K562 (cell line): Measurements from ENCODE around the gene ADGRD1. TPM values are rescaled to one million over a fixed set of nuclear protein-coding genes. Genes with fewer than 3 reads are reported as not detected.

Experiments
- ATAC-seq: fragments of 200-7000 bp; cut with Tn5 transposase; 3 replicates; pipeline ENCODE4 v1.9.1; 2020; ENCODE audit warnings: moderate library complexity
- BruUV-seq: library from RNA; stranded (reverse); fragments of 400-500 nt; replicated peaks from 2 replicates; lab custom pipeline; 2021; lab: Mats Ljungman, UMichigan
- CTCF ChIA-PET: fragments of 300-600 bp; formaldehyde crosslinking; extraction: SDS; loops from one replicate; lab custom pipeline; 2021; ENCODE audit warnings: low intra/inter-chr PET ratio; lab: Yijun Ruan, JAX
- POLR2A ChIA-PET: fragments of 300-600, 350-650 bp; sonication (Branson Sonifier 250); formaldehyde crosslinking; extraction: SDS; loops from one replicate; lab custom pipeline; 2021; ENCODE audit warnings: antibody characterized with exemption, inconsistent platforms; lab: Yijun Ruan, JAX
- DNase-seq, 4 experiments: peaks; one replicate each; pipeline versions ENCODE4 v3.0.0 to v3.0.0-alpha.2; 2011 to 2018; ENCODE audit warnings: low spot score in 3 of 4, mixed read lengths in 3 of 4; ENCODE audit errors: extremely low read depth in 1 of 4
- FAIRE-seq: peaks from 2 replicates; lab custom pipeline; 2011; peaks lifted over from hg19 to GRCh38; lab: Jason Lieb, UNC
- H2AFZ ChIP-seq: 2 replicates; pipeline ENCODE4 v1.6.0; 2011; ENCODE audit warnings: low read depth, low read length, control low read depth, inconsistent platforms
- H3K27ac ChIP-seq: fragments of 200-600 bp; 3 replicates; pipeline ENCODE4 v1.8.0; 2011; ENCODE audit warnings: low read depth, mild to moderate bottlenecking, control low read depth, inconsistent platforms, low read length, moderate library complexity, mixed read lengths; ENCODE audit errors: extremely low read depth
- H3K27me3 ChIP-seq, 2 experiments: fragments of 300-600 bp in 1 of 2; 2 replicates in 1 of 2; 3 replicates in 1 of 2; pipeline versions ENCODE4 v1.6.0 to v1.8.0; 2011; ENCODE audit warnings: inconsistent platforms in 2 of 2, low read length in 2 of 2, mild to moderate bottlenecking in 1 of 2, mixed read lengths in 1 of 2, moderate library complexity in 1 of 2; ENCODE audit not compliant: control insufficient read depth in 2 of 2, insufficient read depth in 2 of 2
- H3K36me3 ChIP-seq: fragments of 300-600 bp; 3 replicates; pipeline ENCODE4 v1.8.0; 2011; ENCODE audit warnings: mild to moderate bottlenecking, low read length, inconsistent platforms; ENCODE audit not compliant: control insufficient read depth, insufficient read depth
- H3K4me1 ChIP-seq, 2 experiments: fragments of 200-600 bp in 1 of 2; replicated peaks in 1 of 2; 2 replicates in 1 of 2; 3 replicates in 1 of 2; pipeline versions ENCODE4 v1.5.1 to v1.8.0; 2011; ENCODE audit warnings: inconsistent platforms in 2 of 2, low read length in 2 of 2, mild to moderate bottlenecking in 1 of 2, mixed read lengths in 1 of 2, moderate library complexity in 1 of 2; ENCODE audit not compliant: control insufficient read depth in 2 of 2, insufficient read depth in 2 of 2
- H3K4me2 ChIP-seq: 2 replicates; pipeline ENCODE4 v1.6.1; 2011; ENCODE audit warnings: low read length, control low read depth, inconsistent platforms, mixed read lengths; ENCODE audit not compliant: insufficient read depth
- H3K4me3 ChIP-seq: fragments of 200-600 bp; sonication (generic), shearing (Covaris generic); 2 replicates; pipeline ENCODE4 v1.5.1; 2016; ENCODE audit warnings: control low read depth, inconsistent platforms
- H3K79me2 ChIP-seq: fragments of 200-600 bp; 3 replicates; pipeline ENCODE4 v1.8.0; 2011; ENCODE audit warnings: low read length, inconsistent platforms; ENCODE audit not compliant: control insufficient read depth, insufficient read depth
- H3K9ac ChIP-seq, 2 experiments: 2 replicates each; pipeline versions ENCODE4 v1.6.0 to v1.6.1; 2011; ENCODE audit warnings: low read depth in 2 of 2, low read length in 2 of 2, control low read depth in 1 of 2, inconsistent platforms in 1 of 2, mild to moderate bottlenecking in 1 of 2, mixed read lengths in 1 of 2; ENCODE audit not compliant: insufficient read depth in 1 of 2
- H3K9me1 ChIP-seq: one replicate; pipeline ENCODE4 v1.6.0; 2011; ENCODE audit warnings: inconsistent platforms, mild to moderate bottlenecking, low read length, moderate library complexity; ENCODE audit not compliant: control insufficient read depth, insufficient read depth
- H3K9me3 ChIP-seq: replicated peaks from 2 replicates; pipeline ENCODE4 v1.5.1; 2011; ENCODE audit warnings: low read depth, low read length, inconsistent platforms; ENCODE audit not compliant: control insufficient read depth, insufficient read depth
- H4K20me1 ChIP-seq: replicated peaks from 2 replicates; pipeline ENCODE4 v1.6.1; 2011; ENCODE audit warnings: low read length, inconsistent platforms, mixed read lengths; ENCODE audit not compliant: control insufficient read depth, insufficient read depth
- BRD9 ChIP-seq: fragments of 450-650 bp; IDR thresholded peaks from 2 replicates; pipeline ENCODE4 v1.6.1; 2018; ENCODE audit warnings: low read depth; ENCODE audit not compliant: partially characterized antibody
- GTF2A2 ChIP-seq: IDR thresholded peaks from 2 replicates; pipeline ENCODE4 v1.6.1; 2016; ENCODE audit warnings: mild to moderate bottlenecking, missing genetic modification characterization, missing compliant biosample characterization
- NCOA2 ChIP-seq, 2 experiments: fragments of 450-650 bp; IDR thresholded peaks; 2 replicates each; pipeline ENCODE4 v1.6.1; 2018; ENCODE audit warnings: mild to moderate bottlenecking in 2 of 2, moderate library complexity in 1 of 2; ENCODE audit not compliant: partially characterized antibody in 2 of 2
- SFPQ ChIP-seq: fragments of 200-400 bp; formaldehyde crosslinking; IDR thresholded peaks from 2 replicates; pipeline ENCODE4 v1.6.1; 2017; ENCODE audit warnings: mild to moderate bottlenecking, low read depth, low read length, moderate library complexity
- SRSF1 ChIP-seq: fragments of 200-400 bp; formaldehyde crosslinking; IDR thresholded peaks from 2 replicates; pipeline ENCODE4 v1.6.1; 2017; ENCODE audit warnings: mild to moderate bottlenecking, low read depth, low read length, moderate library complexity
- TAF1 ChIP-seq: IDR thresholded peaks from 2 replicates; pipeline ENCODE4 v1.6.1; 2011; ENCODE audit warnings: mild to moderate bottlenecking, low read length, moderate library complexity; ENCODE audit not compliant: insufficient read depth, control insufficient read depth, severe bottlenecking; ENCODE audit errors: extremely low read depth
- U2AF1 ChIP-seq: fragments of 200-400 bp; formaldehyde crosslinking; optimal IDR thresholded peaks from 2 replicates; pipeline ENCODE3; 2017; ENCODE audit warnings: mild to moderate bottlenecking, low read depth, low read length, moderate library complexity
- ZNF444 ChIP-seq: fragments of 250-450 bp; sonication (Bioruptor Pico); IDR thresholded peaks from 2 replicates; pipeline ENCODE4 v1.4.0; 2020; ENCODE audit warnings: mild to moderate bottlenecking, moderate library complexity
- WGBS: fragments of 100-300 bp; shearing (Covaris generic); methylation state at CpG from one replicate; pipeline ENCODE4 v1.1.6; 2016; ENCODE audit warnings: low coverage, mixed read lengths; ENCODE audit not compliant: insufficient coverage; ENCODE audit errors: missing lambda C conversion rate; 5-methylcytosine and 5-hydroxymethylcytosine counted together
- in situ Hi-C: fragments of 300-500 bp; cut with MboI; formaldehyde crosslinking; loops from 4 replicates; pipeline ENCODE4 v1.15.0; 2018; ENCODE audit warnings: inconsistent platforms, mixed read lengths
- intact Hi-C: fragments of 100-400 bp; cut with micrococcal nuclease; formaldehyde crosslinking; loops from 2 replicates; pipeline ENCODE4 v1.14.2; 2022
- polyA plus RNA-seq, 8 experiments: library from polyadenylated mRNA; depleted of rRNA in 4 of 8; stranded (reverse) in 5 of 8; unstranded in 3 of 8; fragments of >200 nt; fragmentation: Nextera tagmentation in 2 of 8; fragmentation: Illumina TruSeq in 1 of 8; extraction: Ambion mirVana in 2 of 8; extraction: Trizol in 1 of 8; gene quantifications; 2 replicates each; pipeline versions ENCODE4 v1.2.1 to v1.2.3, GENCODE V29; 2011 to 2014; ENCODE audit warnings: inconsistent platforms in 1 of 8, missing spikeins in 1 of 8
- total RNA-seq, 7 experiments: library from RNA; depleted of rRNA in 6 of 7; stranded (reverse); fragments of >200 nt in 6 of 7; fragmentation: Illumina TruSeq in 2 of 7; extraction: Trizol in 2 of 7; gene quantifications; 2 replicates each; pipeline versions ENCODE4 v1.2.1 to v1.2.3, GENCODE V29; 2011 to 2021; ENCODE audit warnings: low replicate concordance in 1 of 7
- TF ChIP-seq, protein P1 (sequence below): sonication (generic); formaldehyde crosslinking; IDR thresholded peaks from 2 replicates; pipeline ENCODE4 v1.8.0; 2023; ENCODE audit warnings: mild to moderate bottlenecking, missing genetic modification reagents
- TF ChIP-seq, protein P2 (sequence below): sonication (generic); formaldehyde crosslinking; IDR thresholded peaks from 2 replicates; pipeline ENCODE4 v1.9.0; 2022; ENCODE audit warnings: mild to moderate bottlenecking, missing genetic modification reagents

ADGRD1 gene
- total and polyA plus RNA-seq, 9 of the 15 experiments (the other 6 are each of a cell fraction or from before 2014, with no cell fraction given) = 1.7 to 11.7 (median 3.3) TPM

GRCh38 chr12:131082290-131083194, 128.8 kb downstream of the ADGRD1 start:
- H3K9me1 ChIP-seq = no peaks in the 10 kb centered on the region
- in situ Hi-C loops (no loop called here), intact Hi-C loops (no loop called here)
- ChIA-PET CTCF (no interaction called here), POLR2A (interaction anchor here (0.7 kb wide), 1 partner anchor 421 kb away, joined by 3 read pairs; no protein-coding TSS in a partner anchor)
- H3K79me2 ChIP-seq = no peaks in the 10 kb centered on the region
- WGBS = 27% methylated on average over 21 of the region's 23 CpGs
- H3K9me3 ChIP-seq = no peaks in the 10 kb centered on the region
- DNase-seq = no peak
- TF ChIP-seq SFPQ = no peak
- no peak for TF ChIP-seq GTF2A2 (tag)
- TF ChIP-seq, protein P1, sequence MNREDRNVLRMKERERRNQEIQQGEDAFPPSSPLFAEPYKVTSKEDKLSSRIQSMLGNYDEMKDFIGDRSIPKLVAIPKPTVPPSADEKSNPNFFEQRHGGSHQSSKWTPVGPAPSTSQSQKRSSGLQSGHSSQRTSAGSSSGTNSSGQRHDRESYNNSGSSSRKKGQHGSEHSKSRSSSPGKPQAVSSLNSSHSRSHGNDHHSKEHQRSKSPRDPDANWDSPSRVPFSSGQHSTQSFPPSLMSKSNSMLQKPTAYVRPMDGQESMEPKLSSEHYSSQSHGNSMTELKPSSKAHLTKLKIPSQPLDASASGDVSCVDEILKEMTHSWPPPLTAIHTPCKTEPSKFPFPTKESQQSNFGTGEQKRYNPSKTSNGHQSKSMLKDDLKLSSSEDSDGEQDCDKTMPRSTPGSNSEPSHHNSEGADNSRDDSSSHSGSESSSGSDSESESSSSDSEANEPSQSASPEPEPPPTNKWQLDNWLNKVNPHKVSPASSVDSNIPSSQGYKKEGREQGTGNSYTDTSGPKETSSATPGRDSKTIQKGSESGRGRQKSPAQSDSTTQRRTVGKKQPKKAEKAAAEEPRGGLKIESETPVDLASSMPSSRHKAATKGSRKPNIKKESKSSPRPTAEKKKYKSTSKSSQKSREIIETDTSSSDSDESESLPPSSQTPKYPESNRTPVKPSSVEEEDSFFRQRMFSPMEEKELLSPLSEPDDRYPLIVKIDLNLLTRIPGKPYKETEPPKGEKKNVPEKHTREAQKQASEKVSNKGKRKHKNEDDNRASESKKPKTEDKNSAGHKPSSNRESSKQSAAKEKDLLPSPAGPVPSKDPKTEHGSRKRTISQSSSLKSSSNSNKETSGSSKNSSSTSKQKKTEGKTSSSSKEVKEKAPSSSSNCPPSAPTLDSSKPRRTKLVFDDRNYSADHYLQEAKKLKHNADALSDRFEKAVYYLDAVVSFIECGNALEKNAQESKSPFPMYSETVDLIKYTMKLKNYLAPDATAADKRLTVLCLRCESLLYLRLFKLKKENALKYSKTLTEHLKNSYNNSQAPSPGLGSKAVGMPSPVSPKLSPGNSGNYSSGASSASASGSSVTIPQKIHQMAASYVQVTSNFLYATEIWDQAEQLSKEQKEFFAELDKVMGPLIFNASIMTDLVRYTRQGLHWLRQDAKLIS (CRISPR knock-in tag) = no peak
- TF ChIP-seq BRD9 = no peak
- TF ChIP-seq ZNF444 (CRISPR knock-in tag) = no peak
- TF ChIP-seq, protein P2, sequence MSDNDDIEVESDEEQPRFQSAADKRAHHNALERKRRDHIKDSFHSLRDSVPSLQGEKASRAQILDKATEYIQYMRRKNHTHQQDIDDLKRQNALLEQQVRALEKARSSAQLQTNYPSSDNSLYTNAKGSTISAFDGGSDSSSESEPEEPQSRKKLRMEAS (CRISPR knock-in tag) = no peak
- TF ChIP-seq NCOA2 (IDR thresholded peaks at IDR 0.05; ENCODE audit: partially characterized antibody in 2 of 2) = no peak
- no peak for TF ChIP-seq TAF1
- no peak for TF ChIP-seq U2AF1
- TF ChIP-seq SRSF1 = no peak
- no peak overlapping the region for H3K9ac ChIP-seq
- no peak overlapping the region for H3K4me3 ChIP-seq
- H3K4me1 ChIP-seq = peaks cover 0 to 5% of the 10 kb centered on the region in 2 experiments; a peak in 1 of 5 replicates
- peaks cover 3 to 36% of the 10 kb centered on the region in 2 experiments; a peak in 4 of 5 replicates for H3K27me3 ChIP-seq
- ATAC-seq = no peak
- no peak overlapping the region for H3K4me2 ChIP-seq
- no peak for FAIRE-seq
- no peak overlapping the region for H3K27ac ChIP-seq
- no peaks in the 10 kb centered on the region for H4K20me1 ChIP-seq
- H2AFZ ChIP-seq = no peak overlapping the region
- H3K36me3 ChIP-seq = no peaks in the 10 kb centered on the region
- no TSS peak for BruUV-seq
